Transverse colon (tissue), 4 donors: ENCODE measurements around the gene SLC38A4. TPM values are rescaled to one million over a fixed set of nuclear protein-coding genes. Genes with fewer than 3 reads are reported as not detected.

ENCODE experiments used
- DNase-seq: peaks from one replicate; pipeline ENCODE4 v3.0.0-alpha.2; 2019
- H3K27ac ChIP-seq, 4 donors: fragments of 200-600 bp; sonication (generic); 2 replicates each; pipeline ENCODE4 v1.5.1; 2016 to 2018; ENCODE audit warnings: inconsistent platforms in 4 of 4
- H3K27me3 ChIP-seq: fragments of 200-600 bp; sonication (generic); 2 replicates; pipeline ENCODE4 v1.5.1; 2017; ENCODE audit warnings: inconsistent platforms
- H3K36me3 ChIP-seq, 4 donors: fragments of 200-600 bp; sonication (generic); 2 replicates each; pipeline ENCODE4 v1.5.1; 2017 to 2019; ENCODE audit warnings: inconsistent platforms in 4 of 4
- H3K4me1 ChIP-seq, 4 donors: fragments of 200-600 bp; sonication (generic); 2 replicates each; pipeline ENCODE4 v1.5.1; 2017 to 2020; ENCODE audit warnings: inconsistent platforms in 4 of 4
- H3K4me3 ChIP-seq, 4 donors: fragments of 200-600 bp; sonication (generic); 1 replicate in 1 of 4; 2 replicates in 3 of 4; pipeline versions ENCODE4 v1.5.1 to v1.6.1; 2017 to 2019; ENCODE audit warnings: inconsistent platforms in 4 of 4
- H3K9me3 ChIP-seq, 2 donors: fragments of 200-600 bp; sonication (generic); 2 replicates each; pipeline ENCODE4 v1.5.1; 2017 to 2019; ENCODE audit warnings: inconsistent platforms in 2 of 2
- CTCF ChIP-seq, 5 experiments: fragments of 200-600 bp in 3 of 5; fragments of 450-650 bp in 2 of 5; sonication (generic) in 3 of 5; IDR thresholded peaks; 1 replicate in 2 of 5; 2 replicates in 3 of 5; pipeline ENCODE4 v1.5.1; 2016 to 2017; ENCODE audit warnings: antibody characterized with exemption in 5 of 5, inconsistent platforms in 3 of 5, mild to moderate bottlenecking in 2 of 5, moderate library complexity in 1 of 5
- EP300 ChIP-seq: sonication (generic); formaldehyde crosslinking; IDR thresholded peaks from one replicate; pipeline ENCODE4 v1.6.1; 2017; ENCODE audit warnings: antibody characterized with exemption, low read depth
- POLR2A ChIP-seq: fragments of 450-650 bp; IDR thresholded peaks from one replicate; pipeline ENCODE4 v1.6.1; 2016; ENCODE audit warnings: antibody characterized with exemption, mild to moderate bottlenecking, moderate library complexity
- POLR2AphosphoS5 ChIP-seq, 3 donors: sonication (generic); formaldehyde crosslinking; IDR thresholded peaks; one replicate each; pipeline ENCODE4 v1.6.1; 2016; ENCODE audit warnings: antibody characterized with exemption in 3 of 3
- WGBS, 2 donors: methylation state at CpG; one replicate each; pipeline ENCODE4 v1.1.5; 2018; ENCODE audit warnings: low coverage in 1 of 2; 5-methylcytosine and 5-hydroxymethylcytosine counted together
- in situ Hi-C, 4 donors: fragments of 200-750 bp; cut with MboI; loops; one replicate each; pipeline versions ENCODE4 v1.15.0 to v1.15.1; 2017; ENCODE audit warnings: low sequenced_read_pairs in 3 of 4, low pct_ligation_motif_present in 1 of 4, low pct_unique_long_range_greater_than_20kb in 1 of 4
- intact Hi-C: fragments of 100-400 bp; cut with DNase I; formaldehyde crosslinking; loops from one replicate; pipeline ENCODE4 v1.15.1; 2023; ENCODE audit warnings: low total_unique reads
- total RNA-seq, 4 donors: library from RNA; depleted of rRNA; stranded (reverse); fragments of >200 nt; gene quantifications; one replicate each; pipeline ENCODE4 v1.1.0, GENCODE V29; 2016

Gene SLC38A4
- total RNA-seq, 4 donors from 2014 or later: 2.2 to 19.7 (median 6.7) TPM

DNA sequence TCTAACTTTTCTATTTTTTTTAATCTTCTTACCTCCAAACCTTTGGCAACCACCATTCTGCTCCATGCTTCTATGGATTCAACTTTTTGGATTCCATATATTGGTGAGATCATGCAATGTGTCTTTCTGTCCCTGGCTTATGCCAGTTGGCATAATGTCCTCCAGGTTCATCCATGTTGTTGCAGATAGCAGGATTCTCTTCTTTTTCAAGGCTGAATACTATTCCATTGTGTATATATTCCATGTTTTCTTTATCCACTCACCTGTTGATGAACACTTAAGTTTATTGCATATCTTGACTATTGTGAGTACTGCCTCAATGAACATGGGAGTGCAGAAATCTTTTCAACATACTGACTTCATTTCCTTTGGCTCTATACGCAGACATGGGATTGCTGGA, 21.2 kb upstream of the SLC38A4 start:
- Histone ChIP-seq H3K36me3 (no peaks in the 10 kb centered on the region), H3K4me3 (no peak overlapping the region), H3K9me3 (peaks cover 0 to 5% of the 10 kb centered on the region in 2 donors), H3K27ac (no peak overlapping the region), H3K27me3 (no peaks in the 10 kb centered on the region), H3K4me1 (no peaks in the 10 kb centered on the region)
- WGBS, 2 donors: 96 to 100% methylated on average over 1 of the region's 1 CpG
- no peak for DNase-seq
- intact Hi-C loops (no loop called here), in situ Hi-C loops (no loop called here)
- no peak for TF ChIP-seq EP300
- no peak for TF ChIP-seq POLR2AphosphoS5 (IDR thresholded peaks at IDR 0.05)
- TF ChIP-seq CTCF (IDR thresholded peaks at IDR 0.05): no peak
- no peak for TF ChIP-seq POLR2A

DNA sequence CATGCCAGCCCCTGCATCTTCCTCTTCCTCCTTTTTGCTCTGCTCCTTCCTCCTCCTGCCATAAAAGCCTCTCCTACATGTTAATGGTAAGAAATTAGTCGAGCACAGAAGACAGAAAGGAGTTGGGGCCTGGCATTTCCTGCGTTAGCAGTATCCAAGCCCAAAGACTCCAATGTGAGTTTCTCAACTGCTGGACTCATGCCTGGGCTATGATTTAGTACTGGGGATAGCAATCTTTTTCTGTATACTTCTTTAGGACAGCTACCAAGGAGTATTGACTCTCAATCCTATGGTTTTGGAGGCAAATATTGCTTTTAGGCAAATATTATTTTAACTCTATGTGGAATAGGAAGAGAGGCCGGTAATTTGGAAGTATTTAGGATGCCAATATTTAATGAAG, 18.0 kb upstream of the SLC38A4 start:
- intact Hi-C loops (no loop called here), in situ Hi-C loops (no loop called here)
- Histone ChIP-seq H3K4me1 (no peaks in the 10 kb centered on the region), H3K36me3 (no peaks in the 10 kb centered on the region), H3K27ac (no peak overlapping the region), H3K9me3 (peaks cover 0 to 5% of the 10 kb centered on the region in 2 donors), H3K27me3 (no peaks in the 10 kb centered on the region), H3K4me3 (no peak overlapping the region)
- TF ChIP-seq POLR2AphosphoS5 (IDR thresholded peaks at IDR 0.05) (no peak), POLR2A (no peak), CTCF (IDR thresholded peaks at IDR 0.05) (no peak), EP300 (no peak)
- DNase-seq: no peak
- 67 to 86% methylated on average over 1 to 3 of the region's 3 CpGs for WGBS, 2 donors

DNA sequence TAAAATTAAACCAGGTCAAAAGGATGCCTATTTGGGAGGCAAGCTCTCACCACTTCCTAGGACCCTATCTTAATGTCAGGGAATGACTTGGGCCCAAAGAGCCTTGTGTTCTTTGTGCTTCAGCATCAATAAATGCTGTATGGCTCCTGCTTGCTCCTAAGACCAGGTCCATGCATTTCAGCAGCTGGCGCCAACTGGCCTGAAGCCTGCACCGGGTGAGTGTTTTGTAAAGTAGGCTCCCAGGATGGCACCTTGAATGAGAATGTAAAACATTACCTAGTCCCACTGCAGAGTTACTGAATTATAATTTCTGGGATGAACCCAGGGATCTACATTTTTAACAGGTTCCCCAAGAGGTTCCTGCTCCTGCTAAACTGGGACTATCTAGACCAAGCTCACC, 16.1 kb upstream of the SLC38A4 start:
- DNase-seq: no peak
- H3K9me3 ChIP-seq: peaks cover 0 to 2% of the 10 kb centered on the region in 2 donors
- no peak overlapping the region for H3K27ac ChIP-seq
- WGBS, 2 donors: 93% methylated on average over 2 of the region's 2 CpGs; no CpG with 5 or more reads in 1 of the 2 donors
- no peaks in the 10 kb centered on the region for H3K27me3 ChIP-seq
- no peak overlapping the region for H3K4me3 ChIP-seq
- no peaks in the 10 kb centered on the region for H3K4me1 ChIP-seq
- in situ Hi-C loops: no loop called here
- TF ChIP-seq POLR2A (no peak), POLR2AphosphoS5 (IDR thresholded peaks at IDR 0.05) (no peak), CTCF (IDR thresholded peaks at IDR 0.05) (no peak), EP300 (no peak)
- no peaks in the 10 kb centered on the region for H3K36me3 ChIP-seq
- intact Hi-C loops: no loop called here

DNA sequence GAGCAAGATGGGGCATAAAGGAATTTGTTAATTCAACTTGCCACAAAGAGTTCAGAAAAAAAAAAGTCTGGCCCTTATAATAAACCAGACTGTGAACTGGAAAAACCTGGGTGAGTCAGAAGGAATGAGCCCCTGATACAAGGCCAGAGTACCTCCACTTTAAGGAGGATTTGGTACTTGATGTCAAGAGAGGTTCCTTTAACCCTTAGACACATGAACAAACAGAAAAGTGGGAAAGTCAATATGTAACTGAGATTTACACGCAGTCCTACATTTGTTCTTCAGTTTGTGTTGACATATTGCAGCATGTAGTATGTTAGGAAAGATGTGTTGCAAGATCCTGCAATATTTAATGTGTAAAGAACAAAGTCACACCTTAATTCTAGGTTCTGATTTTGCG, 14.2 kb upstream of the SLC38A4 start:
- in situ Hi-C loops: no loop called here
- 81 to 82% methylated on average over 2 of the region's 2 CpGs for WGBS, 2 donors
- TF ChIP-seq POLR2A: no peak
- TF ChIP-seq CTCF (IDR thresholded peaks at IDR 0.05): no peak
- TF ChIP-seq POLR2AphosphoS5 (IDR thresholded peaks at IDR 0.05): no peak
- no peaks in the 10 kb centered on the region for H3K36me3 ChIP-seq
- H3K27me3 ChIP-seq: no peaks in the 10 kb centered on the region
- no peak overlapping the region for H3K27ac ChIP-seq
- no peak overlapping the region for H3K4me3 ChIP-seq
- no peak for DNase-seq
- intact Hi-C loops: loop anchor here (10.0 kb wide), 1 partner anchor 1415 kb away; no protein-coding TSS in a partner anchor
- H3K4me1 ChIP-seq: no peaks in the 10 kb centered on the region
- H3K9me3 ChIP-seq: no peaks in the 10 kb centered on the region
